Bronchial epithelial cell (primary cell): ENCODE results near the gene PYDC2. TPM values are rescaled to one million over a fixed set of nuclear protein-coding genes. Genes with fewer than 3 reads are reported as not detected.
"Not testable (repeated sequence)": the region's sequence is repeated elsewhere in the genome, so short reads cannot be mapped to it uniquely, and the experiment has no call there.

Experiments used
- DNase-seq: peaks from one replicate; pipeline ENCODE4 v3.0.0-alpha.2; 2010; ENCODE audit warnings: low read depth
- FAIRE-seq: peaks from 2 replicates; lab custom pipeline; 2011; peaks lifted over from hg19 to GRCh38; lab: Jason Lieb, UNC
- H3K27me3 ChIP-seq: 2 replicates; pipeline ENCODE4 v1.5.1; 2011; ENCODE audit warnings: low read length; ENCODE audit not compliant: control insufficient read depth, insufficient read depth
- H3K36me3 ChIP-seq: 2 replicates; pipeline ENCODE4 v1.5.1; 2011; ENCODE audit warnings: low read length; ENCODE audit not compliant: control insufficient read depth, insufficient read depth
- H3K4me3 ChIP-seq: 2 replicates; pipeline ENCODE4 v1.5.1; 2011; ENCODE audit warnings: mild to moderate bottlenecking, low read depth, low read length, control low read depth
- CTCF ChIP-seq: IDR thresholded peaks from 2 replicates; pipeline ENCODE4 v1.5.1; 2011; ENCODE audit warnings: mild to moderate bottlenecking, moderate library complexity, low read length, control low read depth, inconsistent platforms; ENCODE audit not compliant: insufficient read depth, severe bottlenecking
- total RNA-seq: library from RNA; depleted of rRNA; stranded (reverse); fragments of >200 nt; gene quantifications from 2 replicates; pipeline ENCODE4 v1.2.1, GENCODE V29; 2014

Gene PYDC2
- total RNA-seq, 1 donor from 2014 or later = not detected

DNA sequence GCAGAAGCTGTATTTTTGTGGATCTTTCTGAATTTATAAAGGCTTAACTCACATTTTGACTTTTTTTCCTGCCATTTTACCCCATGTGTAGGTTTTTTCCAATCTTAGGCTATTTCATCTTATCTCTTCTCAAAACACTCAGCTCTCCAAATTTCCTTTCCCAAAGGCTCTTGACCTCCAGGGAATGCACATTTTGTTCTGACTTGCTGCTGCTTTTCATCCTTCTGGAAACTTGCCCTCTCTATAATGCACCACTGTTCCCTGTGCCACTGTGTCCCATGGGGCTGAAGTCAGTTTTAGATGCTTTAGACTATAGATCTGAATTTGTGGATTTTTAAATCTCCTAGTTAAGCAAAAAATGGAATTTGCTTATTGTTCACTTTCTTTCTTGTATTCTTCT is 9.1 kb downstream of the PYDC2 start:
- H3K36me3 ChIP-seq = no peaks in the 10 kb centered on the region
- DNase-seq = no peak
- no peak overlapping the region for H3K4me3 ChIP-seq
- peak; percentile 36 for FAIRE-seq
- no peaks in the 10 kb centered on the region for H3K27me3 ChIP-seq
- no peak for TF ChIP-seq CTCF

GRCh38 chr3:191470545-191470944 is 9.6 kb downstream of the PYDC2 start:
- no peaks in the 10 kb centered on the region for H3K36me3 ChIP-seq
- no peak for DNase-seq
- no peak for TF ChIP-seq CTCF
- FAIRE-seq = no peak
- H3K27me3 ChIP-seq = no peaks in the 10 kb centered on the region
- no peak overlapping the region for H3K4me3 ChIP-seq

DNA sequence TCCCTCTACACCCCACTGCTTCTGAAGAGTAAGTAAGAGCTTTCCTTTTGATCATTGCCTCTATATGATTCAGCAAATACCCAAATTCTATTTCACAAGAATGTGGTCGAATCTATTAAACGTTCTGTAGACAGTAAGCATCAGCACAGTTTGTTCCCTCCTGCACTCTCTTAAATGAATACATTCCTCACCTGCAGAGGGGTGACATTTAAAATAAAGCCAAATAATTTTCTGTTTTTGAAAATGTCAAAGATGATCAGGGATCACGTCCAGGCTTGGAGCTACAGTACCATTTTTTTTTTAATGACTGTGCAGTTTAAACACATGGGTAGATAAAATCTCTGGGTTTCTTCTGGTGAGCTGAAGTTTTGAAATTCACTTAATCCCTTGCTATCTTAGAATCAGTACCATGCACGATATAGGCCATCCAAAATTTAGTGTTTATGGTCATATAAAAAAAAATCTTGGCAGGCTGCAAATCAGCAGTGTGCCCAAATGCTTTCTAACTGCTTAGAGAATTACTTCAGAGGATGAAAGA is 12.8 kb downstream of the PYDC2 start:
- no peak overlapping the region for H3K4me3 ChIP-seq
- no peak for TF ChIP-seq CTCF

GRCh38 chr3:191476066-191476772 is 15.3 kb downstream of the PYDC2 start:
- DNase-seq (peak; percentile 5), FAIRE-seq (no peak)
- Histone ChIP-seq H3K36me3 (no peaks in the 10 kb centered on the region), H3K27me3 (no peaks in the 10 kb centered on the region), H3K4me3 (no peak overlapping the region)
- no peak for TF ChIP-seq CTCF

More for the DNA sequence above, 12.8 kb downstream of the PYDC2 start:
- FAIRE-seq (no peak), DNase-seq (no peak)
- no peaks in the 10 kb centered on the region for H3K27me3 ChIP-seq
- H3K36me3 ChIP-seq = no peaks in the 10 kb centered on the region

DNA sequence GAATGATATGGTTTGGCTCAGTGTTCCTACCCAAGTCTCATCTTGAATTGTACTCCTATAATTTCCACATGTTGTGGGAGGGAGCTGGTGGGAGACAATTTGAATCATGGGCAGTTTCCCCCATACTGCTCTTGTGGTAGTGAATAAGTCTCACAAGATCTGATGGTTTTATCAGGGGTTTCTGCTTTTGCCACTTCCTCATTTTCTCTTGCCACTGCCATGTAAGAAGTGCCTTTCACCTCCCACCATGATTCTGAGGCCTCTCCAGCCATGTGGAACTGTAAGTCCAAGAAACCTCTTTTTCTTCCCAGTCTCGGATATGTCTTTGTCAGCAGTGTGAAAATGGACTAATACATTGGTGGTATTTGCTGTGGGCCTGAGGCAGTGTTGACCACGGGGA is 23.0 kb downstream of the PYDC2 start:
- not testable (repeated sequence) for H3K4me3 ChIP-seq, H3K27me3 ChIP-seq, H3K36me3 ChIP-seq, FAIRE-seq, DNase-seq

GRCh38 chr3:191484461-191484860 is 23.5 kb downstream of the PYDC2 start:
- H3K4me3 ChIP-seq = no peak overlapping the region
- H3K36me3 ChIP-seq = no peaks in the 10 kb centered on the region
- FAIRE-seq (no peak), DNase-seq (peak; percentile 34)
- no peaks in the 10 kb centered on the region for H3K27me3 ChIP-seq
- TF ChIP-seq CTCF = no peak
